Measurements from ENCODE around the gene TRAF2. TPM values are rescaled to one million over a fixed set of nuclear protein-coding genes. Genes with fewer than 3 reads are reported as not detected.

The TRAF2 gene
- total and polyA plus RNA-seq, 4 donors = 4.7 to 14.9 (median 6.8) TPM

- Histone ChIP-seq H3K9ac (ENCODE audit: low read depth in 1 of 2, low read length in 2 of 2) (no peak overlapping the region), H3K27ac (ENCODE audit: low read depth in 1 of 2, low read length in 2 of 2) (no peak overlapping the region), H3K4me1 (ENCODE audit: control insufficient read depth in 4 of 4, insufficient read depth in 4 of 4, low read length in 3 of 4) (peaks cover 31 to 82% (median 57%) of the 10 kb centered on the region in 4 donors), H3K27me3 (ENCODE audit: control insufficient read depth in 4 of 4, insufficient read depth in 4 of 4, low read length in 3 of 4) (no peaks in the 10 kb centered on the region), H3K9me3 (ENCODE audit: control insufficient read depth in 4 of 4, low read length in 3 of 4) (no peaks in the 10 kb centered on the region), H3K36me3 (ENCODE audit: control insufficient read depth in 4 of 4, insufficient read depth in 3 of 4, low read depth in 1 of 4, low read length in 3 of 4) (peaks cover 10 to 25% (median 11%) of the 10 kb centered on the region in 4 donors), H3K4me3 (ENCODE audit: low read depth in 1 of 3, low read length in 3 of 3) (no peak overlapping the region)
- TF ChIP-seq HNF4G (IDR thresholded peaks at IDR 0.05) = no peak
- WGBS = 94% methylated on average over 22 of the region's 22 CpGs
- DNase-seq (ENCODE audit: low spot score) = peak; percentile 32
Measured at GRCh38 chr9:136860933-136861873, 25.1 kb upstream of the TRAF2 start.

- H3K36me3 ChIP-seq (ENCODE audit: control insufficient read depth in 4 of 4, insufficient read depth in 3 of 4, low read depth in 1 of 4, low read length in 3 of 4) = peaks cover 10 to 25% (median 11%) of the 10 kb centered on the region in 4 donors
- H3K27ac ChIP-seq (ENCODE audit: low read depth in 1 of 2, low read length in 2 of 2) = no peak overlapping the region
- no peak for DNase-seq (ENCODE audit: low spot score)
- no peak overlapping the region for H3K9ac ChIP-seq (ENCODE audit: low read depth in 1 of 2, low read length in 2 of 2)
- no peak overlapping the region for H3K4me3 ChIP-seq (ENCODE audit: low read depth in 1 of 3, low read length in 3 of 3)
- peaks cover 31 to 76% (median 57%) of the 10 kb centered on the region in 4 donors for H3K4me1 ChIP-seq (ENCODE audit: control insufficient read depth in 4 of 4, insufficient read depth in 4 of 4, low read length in 3 of 4)
- TF ChIP-seq MAX (IDR thresholded peaks at IDR 0.05) = no peak
- no peak for TF ChIP-seq CTCF (IDR thresholded peaks at IDR 0.05; ENCODE audit: low read depth, low read length, missing input control)
- 92% methylated on average over 26 of the region's 26 CpGs for WGBS
- H3K9me3 ChIP-seq (ENCODE audit: control insufficient read depth in 4 of 4, low read length in 3 of 4) = no peaks in the 10 kb centered on the region
- no peaks in the 10 kb centered on the region for H3K27me3 ChIP-seq (ENCODE audit: control insufficient read depth in 4 of 4, insufficient read depth in 4 of 4, low read length in 3 of 4)
Measured at GRCh38 chr9:136861874-136862457, 24.4 kb upstream of the TRAF2 start.

GRCh38 chr9:136862849-136863622 lies 23.3 kb upstream of the TRAF2 start:
- peak; percentile 31 for DNase-seq (ENCODE audit: low spot score)
- H3K4me1 ChIP-seq (ENCODE audit: control insufficient read depth in 4 of 4, insufficient read depth in 4 of 4, low read length in 3 of 4) = peaks cover 30 to 68% (median 56%) of the 10 kb centered on the region in 4 donors
- no peak overlapping the region for H3K9ac ChIP-seq (ENCODE audit: low read depth in 1 of 2, low read length in 2 of 2)
- no peak for TF ChIP-seq MAX (IDR thresholded peaks at IDR 0.05)
- no peak overlapping the region for H3K4me3 ChIP-seq (ENCODE audit: low read depth in 1 of 3, low read length in 3 of 3)
- H3K27me3 ChIP-seq (ENCODE audit: control insufficient read depth in 4 of 4, insufficient read depth in 4 of 4, low read length in 3 of 4) = no peaks in the 10 kb centered on the region
- peak overlapping the region; percentile 29 to 41 for H3K27ac ChIP-seq (ENCODE audit: low read depth in 1 of 2, low read length in 2 of 2)
- H3K9me3 ChIP-seq (ENCODE audit: control insufficient read depth in 4 of 4, low read length in 3 of 4) = no peaks in the 10 kb centered on the region
- 83% methylated on average over 31 of the region's 31 CpGs for WGBS
- peaks cover 10 to 25% (median 11%) of the 10 kb centered on the region in 4 donors for H3K36me3 ChIP-seq (ENCODE audit: control insufficient read depth in 4 of 4, insufficient read depth in 3 of 4, low read depth in 1 of 4, low read length in 3 of 4)

- H3K9me3 ChIP-seq (ENCODE audit: control insufficient read depth in 4 of 4, low read length in 3 of 4) = no peaks in the 10 kb centered on the region
- H3K4me3 ChIP-seq (ENCODE audit: low read depth in 1 of 3, low read length in 3 of 3) = no peak overlapping the region
- peak overlapping the region; percentile 16 to 41 for H3K27ac ChIP-seq (ENCODE audit: low read depth in 1 of 2, low read length in 2 of 2)
- no peak for DNase-seq (ENCODE audit: low spot score)
- TF ChIP-seq REST (IDR thresholded peaks at IDR 0.05) (no peak), RAD21 (IDR thresholded peaks at IDR 0.05) (no peak), YY1 (IDR thresholded peaks at IDR 0.05) (no peak), FOXA1 (IDR thresholded peaks at IDR 0.05) (no peak), ATF3 (IDR thresholded peaks at IDR 0.05) (no peak), JUND (IDR thresholded peaks at IDR 0.05) (no peak), GABPA (IDR thresholded peaks at IDR 0.05 in 1 of 2, conservative IDR thresholded peaks at IDR 0.05 in 1 of 2) (no peak), FOXA2 (IDR thresholded peaks at IDR 0.05) (no peak), RXRA (IDR thresholded peaks at IDR 0.05) (no peak)
- 74% methylated on average over 12 of the region's 12 CpGs for whole genome bisulfite sequencing
- H3K36me3 ChIP-seq (ENCODE audit: control insufficient read depth in 4 of 4, insufficient read depth in 3 of 4, low read depth in 1 of 4, low read length in 3 of 4) = peaks cover 10 to 25% (median 11%) of the 10 kb centered on the region in 4 donors
- H3K9ac ChIP-seq (ENCODE audit: low read depth in 1 of 2, low read length in 2 of 2) = no peak overlapping the region
- no peaks in the 10 kb centered on the region for H3K27me3 ChIP-seq (ENCODE audit: control insufficient read depth in 4 of 4, insufficient read depth in 4 of 4, low read length in 3 of 4)
- H3K4me1 ChIP-seq (ENCODE audit: control insufficient read depth in 4 of 4, insufficient read depth in 4 of 4, low read length in 3 of 4) = peaks cover 23 to 61% (median 49%) of the 10 kb centered on the region in 4 donors
Measured at GRCh38 chr9:136863623-136864273, 22.6 kb upstream of the TRAF2 start.
